ENCODE results near the gene CLSTN2. TPM values are rescaled to one million over a fixed set of nuclear protein-coding genes. Genes with fewer than 3 reads are reported as not detected.

Gene CLSTN2
- total RNA-seq, 1 experiment from 2014 or later, result not detected

DNA sequence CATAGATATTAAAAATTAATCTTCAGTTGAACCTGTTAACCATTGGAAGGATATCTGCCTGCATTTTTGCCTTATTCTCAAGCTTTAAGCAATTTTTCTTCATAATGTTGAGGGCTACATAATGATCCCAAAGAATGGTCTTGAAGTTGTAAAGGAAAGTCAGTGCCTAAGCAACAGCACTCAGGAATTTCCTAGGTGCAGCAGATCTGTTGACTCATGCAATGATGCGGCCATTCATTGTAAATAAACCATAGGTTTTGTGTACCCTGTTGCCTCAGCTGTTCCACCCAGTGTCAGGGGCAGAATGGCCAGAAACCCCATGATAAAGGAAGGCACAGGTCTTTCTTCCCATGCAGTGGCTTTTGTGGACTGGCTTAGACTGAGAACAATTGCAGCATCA, 664.5 kb downstream of the CLSTN2 start:
- no peak overlapping the region for H3K4me3 ChIP-seq (ENCODE audit: low read length)
- ATAC-seq (no peak), DNase-seq (peak; percentile 46)
- no peaks in the 10 kb centered on the region for H3K27me3 ChIP-seq (ENCODE audit: low read length)
- H3K9me3 ChIP-seq (ENCODE audit: low read length), result no peaks in the 10 kb centered on the region
- ChIA-PET POLR2A (ENCODE audit: unreplicated experiment) (no interaction called here), CTCF (no interaction called here)
- H3K9ac ChIP-seq (ENCODE audit: low read length), result no peak overlapping the region
- no peaks in the 10 kb centered on the region for H4K20me1 ChIP-seq (ENCODE audit: low read length)
- TF ChIP-seq, protein P1, sequence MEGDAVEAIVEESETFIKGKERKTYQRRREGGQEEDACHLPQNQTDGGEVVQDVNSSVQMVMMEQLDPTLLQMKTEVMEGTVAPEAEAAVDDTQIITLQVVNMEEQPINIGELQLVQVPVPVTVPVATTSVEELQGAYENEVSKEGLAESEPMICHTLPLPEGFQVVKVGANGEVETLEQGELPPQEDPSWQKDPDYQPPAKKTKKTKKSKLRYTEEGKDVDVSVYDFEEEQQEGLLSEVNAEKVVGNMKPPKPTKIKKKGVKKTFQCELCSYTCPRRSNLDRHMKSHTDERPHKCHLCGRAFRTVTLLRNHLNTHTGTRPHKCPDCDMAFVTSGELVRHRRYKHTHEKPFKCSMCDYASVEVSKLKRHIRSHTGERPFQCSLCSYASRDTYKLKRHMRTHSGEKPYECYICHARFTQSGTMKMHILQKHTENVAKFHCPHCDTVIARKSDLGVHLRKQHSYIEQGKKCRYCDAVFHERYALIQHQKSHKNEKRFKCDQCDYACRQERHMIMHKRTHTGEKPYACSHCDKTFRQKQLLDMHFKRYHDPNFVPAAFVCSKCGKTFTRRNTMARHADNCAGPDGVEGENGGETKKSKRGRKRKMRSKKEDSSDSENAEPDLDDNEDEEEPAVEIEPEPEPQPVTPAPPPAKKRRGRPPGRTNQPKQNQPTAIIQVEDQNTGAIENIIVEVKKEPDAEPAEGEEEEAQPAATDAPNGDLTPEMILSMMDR (conservative IDR thresholded peaks at IDR 0.05; ENCODE audit: low read depth, low read length), result no peak
- H3K27ac ChIP-seq (ENCODE audit: low read length), result no peak overlapping the region
- intact Hi-C loops (cut with micrococcal nuclease), result no loop called here
- H3K4me1 ChIP-seq (ENCODE audit: insufficient read depth, low read length), result peaks cover 8% of the 10 kb centered on the region; the same call in 1 of the 2 replicates
- no peaks in the 10 kb centered on the region for H3K36me3 ChIP-seq (ENCODE audit: low read depth, low read length)
- H3K9me2 ChIP-seq (replicated peaks; ENCODE audit: low read length), result no peaks in the 10 kb centered on the region
- H2AFZ ChIP-seq (ENCODE audit: low read length), result no peak overlapping the region
- H3K4me2 ChIP-seq (ENCODE audit: low read length), result no peak overlapping the region
- H3K79me2 ChIP-seq (ENCODE audit: low read length), result no peaks in the 10 kb centered on the region
- H3F3A ChIP-seq (ENCODE audit: low read length, unreplicated experiment), result no peaks in the 10 kb centered on the region
- no TSS peak for BruUV-seq (replicated peaks)

DNA sequence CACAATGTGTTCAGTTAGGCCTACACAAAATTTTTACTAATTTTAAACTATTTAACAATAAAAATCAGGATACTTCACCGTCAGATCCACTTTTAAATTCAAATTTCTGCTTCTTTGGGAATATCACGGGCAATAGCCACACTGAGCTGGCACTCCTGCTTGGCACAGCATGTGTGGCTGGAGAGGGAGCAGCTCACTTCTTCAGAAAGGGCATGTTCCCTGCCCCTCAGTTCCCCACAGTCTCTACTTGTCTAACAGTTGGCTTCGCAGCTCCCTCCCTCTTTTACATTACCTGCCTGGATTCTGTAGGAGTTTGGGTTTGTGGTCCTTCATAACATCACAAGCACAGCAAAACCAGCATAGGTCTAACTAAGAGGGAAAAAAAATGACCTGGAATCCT, 666.9 kb downstream of the CLSTN2 start:
- Histone ChIP-seq H3K27me3 (ENCODE audit: low read length) (no peaks in the 10 kb centered on the region), H3K9ac (ENCODE audit: low read length) (no peak overlapping the region), H3K9me2 (replicated peaks; ENCODE audit: low read length) (no peaks in the 10 kb centered on the region), H3K79me2 (ENCODE audit: low read length) (no peaks in the 10 kb centered on the region), H4K20me1 (ENCODE audit: low read length) (no peaks in the 10 kb centered on the region), H3F3A (ENCODE audit: low read length, unreplicated experiment) (no peaks in the 10 kb centered on the region), H2AFZ (ENCODE audit: low read length) (no peak overlapping the region), H3K4me2 (ENCODE audit: low read length) (no peak overlapping the region), H3K9me3 (ENCODE audit: low read length) (no peaks in the 10 kb centered on the region), H3K27ac (ENCODE audit: low read length) (no peak overlapping the region), H3K36me3 (ENCODE audit: low read depth, low read length) (no peaks in the 10 kb centered on the region), H3K4me1 (ENCODE audit: insufficient read depth, low read length) (peaks cover 8% of the 10 kb centered on the region; the same call in 1 of the 2 replicates), H3K4me3 (ENCODE audit: low read length) (no peak overlapping the region)
- no peak for TF ChIP-seq EZH2phosphoT487 (IDR thresholded peaks at IDR 0.05; ENCODE audit: borderline replicate concordance, low read length)
- TF ChIP-seq EZH2 (IDR thresholded peaks at IDR 0.05; ENCODE audit: low read length, unreplicated experiment), result no peak
- TF ChIP-seq, protein P1 (conservative IDR thresholded peaks at IDR 0.05; ENCODE audit: low read depth, low read length), result no peak
- DNase-seq (no peak), ATAC-seq (no peak)
- ChIA-PET CTCF (no interaction called here), POLR2A (ENCODE audit: unreplicated experiment) (no interaction called here)
- BruUV-seq (replicated peaks), result no TSS peak
- intact Hi-C loops (cut with micrococcal nuclease), result no loop called here

DNA sequence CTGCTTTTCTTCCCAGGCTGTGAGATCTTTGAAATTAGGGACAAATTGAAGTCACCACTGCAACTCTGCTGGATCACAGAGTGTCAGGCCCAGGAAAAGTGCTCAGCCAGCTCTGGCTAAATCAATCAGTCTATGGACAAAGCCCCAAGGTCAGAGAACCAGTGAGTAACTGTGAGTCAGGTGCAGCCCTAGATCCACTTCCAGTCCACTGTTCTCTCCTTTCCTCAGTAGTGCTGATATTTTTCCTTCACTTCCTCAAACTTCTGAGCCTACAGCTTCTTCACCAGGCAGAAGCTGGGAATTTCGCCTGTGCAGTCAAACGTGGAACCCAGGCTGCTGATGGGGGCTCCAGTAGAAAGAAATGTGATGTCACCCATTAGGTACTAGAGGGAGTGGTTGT, 667.8 kb downstream of the CLSTN2 start:
- ATAC-seq (no peak), DNase-seq (peak; percentile 31)
- intact Hi-C loops (cut with micrococcal nuclease), result no loop called here
- ChIA-PET CTCF (no interaction called here), POLR2A (ENCODE audit: unreplicated experiment) (no interaction called here)
- no peak overlapping the region for H3K9ac ChIP-seq (ENCODE audit: low read length)
- no peaks in the 10 kb centered on the region for H3K79me2 ChIP-seq (ENCODE audit: low read length)
- no peaks in the 10 kb centered on the region for H3F3A ChIP-seq (ENCODE audit: low read length, unreplicated experiment)
- H3K4me2 ChIP-seq (ENCODE audit: low read length), result no peak overlapping the region
- no peak overlapping the region for H2AFZ ChIP-seq (ENCODE audit: low read length)
- no peaks in the 10 kb centered on the region for H4K20me1 ChIP-seq (ENCODE audit: low read length)
- H3K27me3 ChIP-seq (ENCODE audit: low read length), result no peaks in the 10 kb centered on the region
- peaks cover 8% of the 10 kb centered on the region; the same call in 1 of the 2 replicates for H3K4me1 ChIP-seq (ENCODE audit: insufficient read depth, low read length)
- no peak overlapping the region for H3K27ac ChIP-seq (ENCODE audit: low read length)
- no peaks in the 10 kb centered on the region for H3K9me2 ChIP-seq (replicated peaks; ENCODE audit: low read length)
- H3K4me3 ChIP-seq (ENCODE audit: low read length), result no peak overlapping the region
- H3K9me3 ChIP-seq (ENCODE audit: low read length), result no peaks in the 10 kb centered on the region
- H3K36me3 ChIP-seq (ENCODE audit: low read depth, low read length), result no peaks in the 10 kb centered on the region
- BruUV-seq (replicated peaks), result no TSS peak
- TF ChIP-seq EZH2 (IDR thresholded peaks at IDR 0.05; ENCODE audit: low read length, unreplicated experiment) (no peak), EZH2phosphoT487 (IDR thresholded peaks at IDR 0.05; ENCODE audit: borderline replicate concordance, low read length) (no peak)
- TF ChIP-seq, protein P1 (conservative IDR thresholded peaks at IDR 0.05; ENCODE audit: low read depth, low read length), result no peak

Measured in PC-3 (cell line).